Measurements from ENCODE around the gene ITPKC.

The ITPKC gene

GRCh38 chr19:40693150-40693788, 23.6 kb upstream of the ITPKC start:
- in situ Hi-C loops (cut with MboI; ENCODE audit: low sequenced_read_pairs, unreplicated experiment): no loop called here
- no peak for DNase-seq (ENCODE audit: low spot score)
- TF ChIP-seq CTCF (IDR thresholded peaks at IDR 0.05; ENCODE audit: borderline replicate concordance, control extremely low read depth, extremely low read depth, insufficient read depth, missing control alignments): no peak

GRCh38 chr19:40693896-40694295, 23.0 kb upstream of the ITPKC start:
- no peak for TF ChIP-seq CTCF (IDR thresholded peaks at IDR 0.05; ENCODE audit: borderline replicate concordance, control extremely low read depth, extremely low read depth, insufficient read depth, missing control alignments)
- no peak for DNase-seq (ENCODE audit: low spot score)
- in situ Hi-C loops (cut with MboI; ENCODE audit: low sequenced_read_pairs, unreplicated experiment): no loop called here

GRCh38 chr19:40695881-40696280, 21.0 kb upstream of the ITPKC start:
- DNase-seq (ENCODE audit: low spot score): no peak
- TF ChIP-seq CTCF (IDR thresholded peaks at IDR 0.05; ENCODE audit: borderline replicate concordance, control extremely low read depth, extremely low read depth, insufficient read depth, missing control alignments): no peak
- in situ Hi-C loops (cut with MboI; ENCODE audit: low sequenced_read_pairs, unreplicated experiment): no loop called here

GRCh38 chr19:40697007-40697406, 19.9 kb upstream of the ITPKC start:
- TF ChIP-seq CTCF (IDR thresholded peaks at IDR 0.05; ENCODE audit: borderline replicate concordance, control extremely low read depth, extremely low read depth, insufficient read depth, missing control alignments): no peak
- in situ Hi-C loops (cut with MboI; ENCODE audit: low sequenced_read_pairs, unreplicated experiment): no loop called here
- no peak for DNase-seq (ENCODE audit: low spot score)

GRCh38 chr19:40700083-40700482, 16.8 kb upstream of the ITPKC start:
- DNase-seq (ENCODE audit: low spot score): no peak
- no peak for TF ChIP-seq CTCF (IDR thresholded peaks at IDR 0.05; ENCODE audit: borderline replicate concordance, control extremely low read depth, extremely low read depth, insufficient read depth, missing control alignments)
- in situ Hi-C loops (cut with MboI; ENCODE audit: low sequenced_read_pairs, unreplicated experiment): no loop called here

GRCh38 chr19:40701758-40702157, 15.2 kb upstream of the ITPKC start:
- DNase-seq (ENCODE audit: low spot score): no peak
- in situ Hi-C loops (cut with MboI; ENCODE audit: low sequenced_read_pairs, unreplicated experiment): no loop called here
- no peak for TF ChIP-seq CTCF (IDR thresholded peaks at IDR 0.05; ENCODE audit: borderline replicate concordance, control extremely low read depth, extremely low read depth, insufficient read depth, missing control alignments)
